Medulla oblongata (tissue), 1 donor: ENCODE data around the gene ECE2.

ENCODE experiments used
- DNase-seq: peaks from one replicate; pipeline ENCODE4 v3.0.0-alpha.2; 2015; ENCODE audit errors: extremely low spot score

ECE2 gene

DNA sequence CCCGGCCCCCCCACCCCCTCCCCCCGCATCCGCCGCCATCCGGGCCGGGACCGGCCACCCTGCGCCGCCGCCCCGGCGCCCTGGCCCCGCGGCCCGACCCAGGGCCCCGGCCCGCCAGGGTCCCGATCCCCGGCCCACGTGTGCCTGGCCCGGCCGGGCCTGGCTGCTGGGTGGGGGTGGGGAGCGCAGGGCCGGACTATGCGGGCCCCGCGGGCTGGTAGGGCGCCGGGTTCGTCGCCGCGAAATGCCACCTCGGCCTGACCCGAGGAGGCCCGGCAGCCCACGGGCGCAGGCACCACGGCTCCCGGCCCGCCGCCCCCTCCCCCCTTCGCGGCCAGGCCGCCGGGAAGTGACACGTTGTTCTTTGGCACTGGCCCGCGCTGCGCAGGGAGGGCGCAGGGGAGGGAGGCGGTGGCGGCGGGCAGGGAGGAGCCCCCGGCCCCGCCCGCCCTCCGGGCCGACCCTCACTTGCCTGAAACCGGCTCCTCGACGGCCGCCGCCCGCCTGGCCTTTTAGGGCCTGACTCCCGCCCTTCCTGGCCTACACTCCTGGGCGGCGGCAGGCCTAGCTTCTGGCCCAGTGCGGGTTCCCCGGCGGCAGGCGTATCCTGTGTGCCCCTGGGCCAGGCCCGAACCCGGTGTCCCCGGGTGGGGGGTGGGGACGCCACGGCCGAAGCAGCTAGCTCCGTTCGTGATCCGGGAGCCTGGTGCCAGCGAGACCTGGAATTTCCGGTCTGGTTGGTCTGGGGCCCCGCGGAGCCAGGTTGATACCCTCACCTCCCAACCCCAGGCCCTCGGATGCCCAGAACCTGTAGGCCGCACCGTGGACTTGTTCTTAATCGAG, 39.1 kb downstream of the ECE2 start:
- DNase-seq: peak; percentile 64

DNA sequence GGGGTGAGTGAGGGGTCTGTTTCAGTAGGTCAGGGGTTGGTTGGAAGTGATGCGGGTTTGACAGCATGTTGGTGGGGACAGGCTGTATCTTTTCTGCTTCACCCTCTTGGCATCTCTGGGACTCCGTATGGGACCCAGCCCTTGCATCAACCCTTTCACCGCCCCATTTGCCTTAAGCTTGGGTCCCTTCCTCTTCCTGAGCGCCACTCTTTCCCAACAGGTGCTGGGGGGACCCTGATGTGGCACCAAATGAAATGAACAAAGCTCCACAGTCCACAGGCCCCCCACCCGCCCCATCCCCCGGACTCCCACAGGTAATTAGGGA, 39.7 kb downstream of the ECE2 start:
- no peak for DNase-seq

DNA sequence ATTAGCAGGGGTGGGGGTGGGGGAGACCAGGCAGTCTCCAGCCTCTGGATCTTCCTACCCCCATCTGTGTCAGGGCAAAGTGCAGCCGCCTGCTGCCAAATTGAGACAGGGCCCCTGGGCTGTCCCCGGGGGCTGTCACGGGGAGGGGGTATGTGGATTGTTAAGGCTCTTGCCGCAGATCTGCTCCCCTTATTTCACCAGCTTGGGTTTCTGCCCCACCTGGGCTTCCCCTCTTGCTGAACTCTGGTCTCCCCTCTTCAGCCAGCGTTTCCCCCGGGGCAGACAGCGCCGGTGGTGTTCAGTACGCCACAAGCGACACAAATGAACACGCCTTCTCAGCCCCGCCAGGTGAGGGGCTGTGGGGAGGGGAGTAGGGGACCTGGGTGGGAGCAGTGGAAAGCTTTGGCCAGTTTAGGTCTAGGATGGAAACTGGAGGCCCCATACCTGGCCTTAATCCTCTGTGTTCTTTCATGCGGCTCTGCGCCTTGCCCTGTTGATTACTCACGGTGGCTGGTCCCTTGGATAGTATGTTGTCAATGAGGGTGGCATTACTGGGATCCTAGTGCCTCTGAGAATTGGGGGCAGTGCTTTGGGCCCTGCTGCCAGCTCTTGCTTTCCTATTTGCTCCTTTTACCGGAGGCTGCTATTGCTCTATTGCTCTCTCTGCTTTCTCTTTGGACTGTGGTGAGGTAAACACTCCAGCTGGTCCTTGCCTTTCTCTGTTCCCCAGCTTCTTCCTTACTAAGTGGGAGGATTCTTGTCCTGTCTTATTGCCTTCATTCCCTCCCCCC, 40.2 kb downstream of the ECE2 start:
- DNase-seq: no peak

DNA sequence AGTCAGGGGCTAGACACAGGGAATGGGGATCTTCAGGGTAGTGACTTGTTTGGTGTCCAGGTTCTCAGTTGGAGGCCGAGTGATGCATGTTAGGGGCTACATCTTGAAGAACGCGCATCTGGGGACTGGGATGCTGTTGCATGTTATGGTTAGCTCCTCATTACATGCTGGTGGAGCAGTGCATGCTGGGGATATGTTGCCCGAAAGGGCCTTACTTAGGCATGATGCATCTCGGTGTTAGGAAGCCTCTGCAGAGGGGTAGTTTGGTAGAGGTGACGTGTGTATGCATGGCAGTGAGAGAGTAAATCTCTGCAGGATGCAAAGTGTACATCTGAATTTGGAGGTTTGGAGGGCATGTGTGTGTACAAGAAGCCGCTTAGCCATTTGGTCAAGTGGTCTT, 41.0 kb downstream of the ECE2 start:
- DNase-seq: no peak

DNA sequence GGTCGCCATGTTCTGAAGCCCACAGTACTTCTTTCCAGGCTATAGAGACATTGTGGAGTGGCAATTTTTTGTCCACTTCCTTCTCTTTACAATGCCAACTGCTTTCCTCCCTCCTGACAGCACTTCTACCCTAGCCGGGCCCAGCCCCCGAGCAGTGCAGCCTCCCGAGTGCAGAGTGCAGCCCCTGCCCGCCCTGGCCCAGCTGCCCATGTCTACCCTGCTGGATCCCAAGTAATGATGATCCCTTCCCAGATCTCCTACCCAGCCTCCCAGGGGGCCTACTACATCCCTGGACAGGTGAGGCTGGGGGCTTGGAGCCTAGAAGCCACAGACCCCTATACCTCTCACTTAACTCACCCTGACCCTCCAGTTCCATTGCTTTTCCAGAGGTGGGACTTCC, 41.4 kb downstream of the ECE2 start:
- DNase-seq: no peak

DNA sequence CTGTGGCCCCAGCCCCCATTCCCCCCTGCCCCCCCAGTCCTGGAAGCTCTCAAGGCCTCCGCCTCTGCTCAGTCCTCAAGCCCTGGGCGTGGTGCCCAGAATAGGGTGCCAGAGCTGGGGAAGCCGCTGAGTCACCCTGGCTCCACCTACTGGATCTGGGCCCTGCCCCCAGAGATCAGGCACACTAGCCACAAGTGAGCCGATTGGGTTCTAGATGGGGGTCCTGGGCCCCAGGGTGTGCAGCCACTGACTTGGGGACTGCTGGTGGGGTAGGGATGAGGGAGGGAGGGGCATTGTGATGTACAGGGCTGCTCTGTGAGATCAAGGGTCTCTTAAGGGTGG, 44.3 kb downstream of the ECE2 start:
- DNase-seq: peak; percentile 98

DNA sequence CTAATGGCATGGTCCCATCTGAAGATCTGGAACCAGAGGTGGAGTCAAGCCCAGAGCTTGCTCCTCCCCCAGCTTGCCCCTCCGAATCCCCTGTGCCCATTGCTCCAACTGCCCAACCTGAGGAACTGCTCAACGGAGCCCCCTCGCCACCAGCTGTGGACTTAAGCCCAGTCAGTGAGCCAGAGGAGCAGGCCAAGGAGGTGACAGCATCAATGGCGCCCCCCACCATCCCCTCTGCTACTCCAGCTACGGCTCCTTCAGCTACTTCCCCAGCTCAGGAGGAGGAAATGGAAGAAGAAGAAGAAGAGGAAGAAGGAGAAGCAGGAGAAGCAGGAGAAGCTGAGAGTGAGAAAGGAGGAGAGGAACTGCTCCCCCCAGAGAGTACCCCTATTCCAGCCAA, 45.8 kb downstream of the ECE2 start:
- no peak for DNase-seq

DNA sequence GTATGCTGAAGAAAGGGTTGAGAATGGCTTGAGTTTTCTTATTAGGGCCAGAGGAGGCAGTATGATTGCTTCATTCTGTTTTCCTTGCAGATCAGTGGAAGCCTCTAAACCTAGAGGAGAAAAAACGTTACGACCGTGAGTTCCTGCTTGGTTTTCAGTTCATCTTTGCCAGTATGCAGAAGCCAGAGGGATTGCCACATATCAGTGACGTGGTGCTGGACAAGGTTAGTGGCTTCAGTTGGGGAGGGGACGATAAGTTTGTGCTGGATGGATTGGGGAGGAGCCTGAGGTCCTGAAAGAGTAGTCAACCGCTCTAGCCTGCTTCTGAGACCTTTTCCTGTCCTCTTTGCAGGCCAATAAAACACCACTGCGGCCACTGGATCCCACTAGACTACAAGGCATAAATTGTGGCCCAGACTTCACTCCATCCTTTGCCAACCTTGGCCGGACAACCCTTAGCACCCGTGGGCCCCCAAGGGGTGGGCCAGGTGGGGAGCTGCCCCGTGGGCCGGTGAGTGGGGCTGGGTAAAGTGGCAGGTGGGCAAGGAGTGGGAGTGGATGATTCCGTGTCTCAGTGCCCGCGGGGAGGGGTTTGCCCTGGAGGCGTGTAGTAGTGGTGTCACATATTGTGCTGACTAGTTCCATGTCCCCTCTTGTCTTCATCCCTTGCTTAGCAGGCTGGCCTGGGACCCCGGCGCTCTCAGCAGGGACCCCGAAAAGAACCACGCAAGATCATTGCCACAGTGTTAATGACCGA, 47.1 kb downstream of the ECE2 start:
- no peak for DNase-seq

DNA sequence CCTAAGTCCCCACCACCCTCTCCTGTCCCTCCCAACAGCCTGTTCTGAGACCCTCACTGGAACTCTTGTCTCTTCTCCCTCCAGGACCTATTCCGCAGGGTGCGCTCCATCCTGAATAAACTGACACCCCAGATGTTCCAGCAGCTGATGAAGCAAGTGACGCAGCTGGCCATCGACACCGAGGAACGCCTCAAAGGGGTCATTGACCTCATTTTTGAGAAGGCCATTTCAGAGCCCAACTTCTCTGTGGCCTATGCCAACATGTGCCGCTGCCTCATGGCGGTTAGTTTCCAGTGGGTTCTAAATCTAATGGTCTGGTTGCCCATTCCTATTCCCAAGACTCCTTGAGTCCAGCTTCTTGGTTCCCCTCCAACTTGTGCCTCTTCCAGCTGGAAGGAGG, 47.9 kb downstream of the ECE2 start:
- DNase-seq: no peak

DNA sequence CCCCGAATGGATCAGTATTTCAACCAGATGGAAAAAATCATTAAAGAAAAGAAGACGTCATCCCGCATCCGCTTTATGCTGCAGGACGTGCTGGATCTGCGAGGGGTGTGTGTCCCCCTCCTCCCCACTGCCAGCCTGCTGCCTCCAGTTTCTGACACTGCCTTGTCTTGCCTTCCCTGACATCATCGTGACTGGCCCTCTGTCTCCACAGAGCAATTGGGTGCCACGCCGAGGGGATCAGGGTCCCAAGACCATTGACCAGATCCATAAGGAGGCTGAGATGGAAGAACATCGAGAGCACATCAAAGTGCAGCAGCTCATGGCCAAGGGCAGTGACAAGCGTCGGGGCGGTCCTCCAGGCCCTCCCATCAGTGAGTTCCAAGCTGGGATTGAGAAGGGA, 49.4 kb downstream of the ECE2 start:
- DNase-seq: no peak

DNA sequence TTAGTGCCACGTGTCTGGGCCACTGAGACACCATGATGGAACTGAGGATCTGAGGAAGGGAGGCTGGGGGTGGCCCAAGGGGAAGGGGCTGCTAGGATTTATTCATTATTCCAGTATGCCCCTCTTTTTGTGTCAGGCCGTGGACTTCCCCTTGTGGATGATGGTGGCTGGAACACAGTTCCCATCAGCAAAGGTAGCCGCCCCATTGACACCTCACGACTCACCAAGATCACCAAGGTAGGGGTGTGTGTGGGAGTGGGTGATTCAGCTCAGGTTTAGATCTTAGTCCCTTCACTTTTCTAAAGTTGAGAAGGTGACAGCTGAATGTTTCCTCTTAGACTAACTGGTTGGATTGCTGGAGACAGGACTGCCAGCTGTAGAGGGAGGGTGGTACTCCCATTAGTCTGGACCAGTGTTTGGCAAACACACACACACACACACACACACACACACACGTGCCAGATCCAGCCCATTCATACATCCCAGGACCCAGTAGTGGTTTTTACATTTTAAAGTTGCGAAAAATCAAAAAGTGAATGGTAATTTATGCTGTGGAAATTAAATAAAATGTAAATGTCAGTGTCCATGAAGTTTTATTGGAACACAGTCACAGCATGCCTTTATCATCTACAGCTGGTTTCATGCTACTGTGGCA, 50.0 kb downstream of the ECE2 start:
- DNase-seq: no peak

DNA sequence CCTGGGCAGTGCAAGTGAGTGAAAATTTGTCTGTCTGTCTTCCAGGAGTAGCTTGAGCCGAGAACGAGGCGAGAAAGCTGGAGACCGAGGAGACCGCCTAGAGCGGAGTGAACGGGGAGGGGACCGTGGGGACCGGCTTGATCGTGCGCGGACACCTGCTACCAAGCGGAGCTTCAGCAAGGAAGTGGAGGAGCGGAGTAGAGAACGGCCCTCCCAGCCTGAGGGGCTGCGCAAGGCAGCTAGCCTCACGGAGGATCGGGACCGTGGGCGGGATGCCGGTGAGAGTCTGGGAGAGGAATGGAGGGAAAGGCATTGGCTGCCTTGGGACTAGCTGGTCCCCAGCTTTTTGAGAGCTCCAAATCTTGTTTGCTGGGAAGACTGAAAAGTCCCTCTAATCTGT, 51.3 kb downstream of the ECE2 start:
- no peak for DNase-seq

DNA sequence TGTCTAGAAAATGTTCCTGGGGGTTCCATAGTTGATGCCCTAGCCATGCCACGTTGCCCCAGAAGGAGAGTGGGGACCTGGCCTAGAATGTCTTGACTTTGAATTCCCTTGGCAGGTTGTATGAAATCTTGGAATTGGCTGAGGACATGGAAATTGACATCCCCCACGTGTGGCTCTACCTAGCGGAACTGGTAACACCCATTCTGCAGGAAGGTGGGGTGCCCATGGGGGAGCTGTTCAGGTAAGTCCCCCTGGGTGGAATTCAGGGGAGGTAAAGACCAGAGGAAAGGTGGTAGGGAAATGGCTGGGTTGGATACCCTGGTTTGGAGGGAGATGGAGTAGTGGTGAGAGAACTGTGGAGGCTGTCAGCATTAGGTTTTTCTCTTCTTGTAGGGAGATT, 52.7 kb downstream of the ECE2 start:
- no peak for DNase-seq

DNA sequence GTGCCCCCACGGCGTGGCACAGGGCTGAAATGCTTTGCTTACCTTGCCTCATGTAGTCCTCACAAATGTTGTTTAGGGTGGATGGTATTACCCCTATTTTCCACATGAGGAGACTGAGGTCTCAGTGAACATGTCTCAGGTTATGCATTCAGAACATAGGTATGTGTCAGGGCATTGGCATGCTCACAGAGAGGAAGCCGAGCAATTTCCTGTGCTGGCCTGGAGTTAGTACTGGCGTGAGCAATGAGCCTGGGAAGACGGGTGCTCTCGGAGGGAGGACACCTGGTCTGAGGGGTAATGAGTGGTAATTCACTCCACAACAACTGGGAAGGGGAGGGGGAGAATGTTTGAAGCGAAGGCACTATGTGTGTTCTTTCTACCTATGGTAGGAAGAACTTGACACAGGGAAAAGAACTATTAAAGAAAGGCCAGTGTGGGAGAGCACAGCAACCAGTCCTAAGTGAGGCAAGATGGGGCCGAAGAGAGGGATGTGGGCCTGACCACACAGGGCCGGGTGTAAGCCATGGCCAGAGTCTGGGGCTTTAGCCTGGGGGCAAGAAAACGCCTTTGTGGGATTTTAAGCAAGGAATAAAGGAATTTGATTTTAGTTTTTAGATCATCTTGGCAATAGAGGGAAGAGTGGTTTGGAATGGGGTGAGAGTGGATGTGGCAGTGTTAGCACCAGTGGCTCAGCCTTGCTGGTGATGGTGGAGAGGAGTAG, 56.7 kb downstream of the ECE2 start:
- no peak for DNase-seq

DNA sequence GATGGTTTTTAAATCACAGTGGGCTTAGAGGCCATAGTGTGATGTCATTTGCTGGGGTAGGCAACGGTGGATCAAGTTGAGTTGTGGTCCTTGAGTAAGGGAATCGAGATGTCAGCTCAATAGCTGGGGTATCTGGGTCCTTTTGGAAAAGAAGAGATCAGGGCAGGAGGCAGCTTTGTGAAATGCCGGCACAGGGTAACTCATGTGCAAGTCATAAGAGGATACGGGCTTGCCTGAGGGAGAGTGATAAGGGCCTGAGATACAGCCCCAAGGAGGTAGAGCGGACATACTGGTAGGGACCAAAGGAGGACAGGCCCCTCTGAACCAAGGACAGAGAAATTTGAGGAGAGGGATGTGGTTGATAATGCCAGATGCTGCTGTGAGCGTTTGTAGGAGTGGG, 57.4 kb downstream of the ECE2 start:
- DNase-seq: no peak

DNA sequence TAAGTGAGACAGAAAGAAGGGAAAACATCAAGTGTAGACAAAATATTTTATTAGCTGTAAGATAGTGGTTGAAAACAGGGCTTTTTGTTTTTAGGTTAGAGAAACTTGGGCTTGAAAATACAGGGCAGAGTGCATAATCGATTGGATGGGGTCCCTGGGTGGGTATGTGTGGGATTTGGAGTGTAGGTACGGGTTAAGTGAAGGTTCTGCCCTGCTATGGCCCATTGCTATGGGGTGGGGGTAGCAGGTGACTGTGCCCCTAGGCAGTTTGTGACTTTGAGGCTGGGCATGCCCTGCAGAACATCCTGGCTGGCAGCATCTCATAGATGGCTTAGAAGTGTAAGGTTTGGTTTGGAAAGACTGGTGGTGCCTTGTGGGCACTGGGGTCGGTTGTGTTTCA, 57.9 kb downstream of the ECE2 start:
- DNase-seq: no peak

DNA sequence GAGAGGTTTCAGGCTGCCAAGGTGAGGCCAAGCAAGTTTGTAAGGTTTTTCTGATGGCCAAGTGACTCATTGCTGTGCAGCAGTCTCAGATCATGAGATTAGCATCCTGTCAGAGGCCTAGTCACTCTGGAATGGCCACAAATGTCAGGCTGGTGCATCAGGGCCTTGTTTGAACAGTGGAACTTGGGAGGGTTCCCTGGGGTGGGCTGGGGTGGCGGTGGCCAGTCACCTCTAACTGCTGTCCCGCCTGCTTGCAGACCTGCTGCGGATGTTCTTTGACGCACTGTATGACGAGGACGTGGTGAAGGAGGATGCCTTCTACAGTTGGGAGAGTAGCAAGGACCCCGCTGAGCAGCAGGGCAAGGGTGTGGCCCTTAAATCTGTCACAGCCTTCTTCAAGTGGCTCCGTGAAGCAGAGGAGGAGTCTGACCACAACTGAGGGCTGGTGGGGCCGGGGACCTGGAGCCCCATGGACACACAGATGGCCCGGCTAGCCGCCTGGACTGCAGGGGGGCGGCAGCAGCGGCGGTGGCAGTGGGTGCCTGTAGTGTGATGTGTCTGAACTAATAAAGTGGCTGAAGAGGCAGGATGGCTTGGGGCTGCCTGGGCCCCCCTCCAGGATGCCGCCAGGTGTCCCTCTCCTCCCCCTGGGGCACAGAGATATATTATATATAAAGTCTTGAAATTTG, 58.8 kb downstream of the ECE2 start:
- DNase-seq: no peak

DNA sequence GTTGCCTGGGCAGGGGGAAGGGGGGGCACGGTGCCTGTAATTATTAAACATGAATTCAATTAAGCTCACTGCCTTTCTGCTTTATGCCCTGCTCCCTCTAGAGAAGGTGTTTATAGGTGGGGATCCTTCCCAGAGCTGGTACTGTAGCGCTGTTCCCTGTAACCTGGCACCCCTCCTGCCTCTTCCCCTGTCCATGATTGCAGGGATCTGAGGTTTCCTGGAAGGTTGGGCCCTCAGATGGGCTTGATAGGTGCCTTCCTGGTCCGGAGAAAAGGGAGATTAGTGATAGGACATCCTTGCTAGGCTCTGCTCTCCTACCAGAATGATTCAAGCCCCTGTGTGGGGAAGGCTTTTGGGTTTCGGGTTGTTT, 59.5 kb downstream of the ECE2 start:
- no peak for DNase-seq

DNA sequence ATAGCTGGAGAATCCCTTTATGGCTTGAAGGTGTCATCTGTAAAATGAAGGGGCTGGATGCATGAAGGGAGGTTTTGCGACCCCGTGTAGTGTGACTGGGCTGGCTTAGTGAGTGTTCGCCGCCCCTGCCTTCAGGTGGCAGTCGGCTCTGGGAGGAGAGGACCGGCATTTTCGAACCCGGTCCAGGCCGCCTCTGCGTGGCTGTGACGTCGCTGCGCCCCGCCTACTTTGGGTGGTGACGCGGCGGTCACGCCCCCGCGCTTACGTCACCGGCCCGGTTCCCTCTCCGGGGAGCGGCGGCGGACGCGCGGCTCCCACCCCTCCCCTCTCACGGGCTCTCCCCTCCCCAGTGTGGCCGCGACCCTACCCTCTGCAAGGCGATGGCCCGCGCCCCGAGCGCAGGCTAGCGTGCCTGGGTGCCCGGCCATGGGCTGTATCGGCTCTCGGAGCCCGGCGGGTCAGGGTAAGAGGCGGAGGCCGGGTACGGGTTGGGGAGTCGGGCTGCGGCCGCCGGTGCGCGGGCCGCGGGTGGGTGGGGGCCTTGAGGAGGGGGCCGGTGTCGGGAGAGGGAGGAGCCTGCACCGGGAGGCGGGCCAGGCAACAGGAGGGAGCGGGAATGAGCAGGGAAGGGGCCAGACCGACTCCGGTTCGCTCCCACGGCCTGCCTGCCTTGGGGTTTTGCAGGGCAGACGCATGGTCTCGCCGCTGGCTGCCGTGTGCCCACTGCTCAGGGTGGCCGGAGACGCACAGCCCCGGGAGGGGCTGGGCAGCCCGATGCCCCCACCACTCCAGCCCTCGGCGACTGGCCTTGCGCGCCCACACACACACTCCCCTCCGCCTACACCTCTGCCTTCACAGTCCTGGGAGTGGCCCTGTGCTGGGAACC, 60.1 kb downstream of the ECE2 start:
- DNase-seq: peak; percentile 88
